ENCODE results near the gene FOXP1.

FOXP1 gene

GRCh38 chr3:71456156-71456555 lies 127.4 kb downstream of the FOXP1 start:
- no peak for TF ChIP-seq CTCF (IDR thresholded peaks at IDR 0.05)
- Histone ChIP-seq H3K9me3 (no peaks in the 10 kb centered on the region), H3K27ac (no peak overlapping the region), H3K27me3 (no peaks in the 10 kb centered on the region), H3K4me3 (no peak overlapping the region), H3K36me3 (no peaks in the 10 kb centered on the region), H3K4me1 (peaks cover 0 to 20% (median 0%) of the 10 kb centered on the region in 4 donors)
- no peak for DNase-seq
- intact Hi-C loops (cut with DNase I; ENCODE audit: low total_unique reads): no loop called here

GRCh38 chr3:71454512-71455403 lies 128.8 kb downstream of the FOXP1 start:
- Histone ChIP-seq H3K36me3 (no peaks in the 10 kb centered on the region), H3K4me1 (peaks cover 0 to 24% (median 3%) of the 10 kb centered on the region in 4 donors), H3K27ac (no peak overlapping the region), H3K27me3 (no peaks in the 10 kb centered on the region), H3K9me3 (no peaks in the 10 kb centered on the region), H3K4me3 (no peak overlapping the region)
- intact Hi-C loops (cut with DNase I; ENCODE audit: low total_unique reads): no loop called here
- DNase-seq: no peak
- TF ChIP-seq CTCF (IDR thresholded peaks at IDR 0.05): no peak

GRCh38 chr3:71453822-71454511 lies 129.6 kb downstream of the FOXP1 start:
- H3K27ac ChIP-seq: no peak overlapping the region
- TF ChIP-seq CTCF (IDR thresholded peaks at IDR 0.05): no peak
- no peaks in the 10 kb centered on the region for H3K36me3 ChIP-seq
- intact Hi-C loops (cut with DNase I; ENCODE audit: low total_unique reads): no loop called here
- H3K9me3 ChIP-seq: no peaks in the 10 kb centered on the region
- no peak overlapping the region for H3K4me3 ChIP-seq
- no peaks in the 10 kb centered on the region for H3K27me3 ChIP-seq
- DNase-seq: no peak
- H3K4me1 ChIP-seq: peaks cover 0 to 29% (median 6%) of the 10 kb centered on the region in 4 donors

GRCh38 chr3:71453319-71453718 lies 130.2 kb downstream of the FOXP1 start:
- TF ChIP-seq CTCF (IDR thresholded peaks at IDR 0.05): no peak
- no peaks in the 10 kb centered on the region for H3K36me3 ChIP-seq
- H3K4me1 ChIP-seq: peaks cover 0 to 29% (median 6%) of the 10 kb centered on the region in 4 donors
- DNase-seq: no peak
- H3K4me3 ChIP-seq: no peak overlapping the region
- no peak overlapping the region for H3K27ac ChIP-seq
- intact Hi-C loops (cut with DNase I; ENCODE audit: low total_unique reads): no loop called here
- no peaks in the 10 kb centered on the region for H3K27me3 ChIP-seq
- H3K9me3 ChIP-seq: no peaks in the 10 kb centered on the region

- TF ChIP-seq CTCF (IDR thresholded peaks at IDR 0.05): no peak
- H3K4me1 ChIP-seq: peaks cover 0 to 21% (median 10%) of the 10 kb centered on the region in 4 donors
Measured at GRCh38 chr3:71451812-71452211, 131.7 kb downstream of the FOXP1 start.

More at GRCh38 chr3:71451812-71452211, 131.7 kb downstream of the FOXP1 start:
- H3K27me3 ChIP-seq: no peaks in the 10 kb centered on the region
- H3K9me3 ChIP-seq: no peaks in the 10 kb centered on the region
- no peak overlapping the region for H3K27ac ChIP-seq
- DNase-seq: no peak
- H3K4me3 ChIP-seq: no peak overlapping the region
- intact Hi-C loops (cut with DNase I; ENCODE audit: low total_unique reads): no loop called here
- H3K36me3 ChIP-seq: no peaks in the 10 kb centered on the region

All from tibial artery (tissue), 4 donors.